ENCODE measurements around the gene ANO6.

The ANO6 gene

GRCh38 chr12:45426294-45426693 is 210.4 kb downstream of the ANO6 start:
- H3K36me3 Mint-ChIP-seq: peaks cover 37% of the 10 kb centered on the region
- no peak overlapping the region for H3K27ac Mint-ChIP-seq
- H3K4me3 Mint-ChIP-seq: no peak overlapping the region

GRCh38 chr12:45427042-45427441 is 211.1 kb downstream of the ANO6 start:
- Mint-ChIP-seq H3K9me3 (no peaks in the 10 kb centered on the region), H3K4me3 (no peak overlapping the region), H3K4me1 (no peaks in the 10 kb centered on the region), H3K27me3 (no peaks in the 10 kb centered on the region), H3K27ac (no peak overlapping the region), H3K36me3 (peaks cover 32% of the 10 kb centered on the region)

More at GRCh38 chr12:45426294-45426693, 210.4 kb downstream of the ANO6 start:
- Mint-ChIP-seq H3K9me3 (no peaks in the 10 kb centered on the region), H3K27me3 (no peaks in the 10 kb centered on the region), H3K4me1 (no peaks in the 10 kb centered on the region)

DNA sequence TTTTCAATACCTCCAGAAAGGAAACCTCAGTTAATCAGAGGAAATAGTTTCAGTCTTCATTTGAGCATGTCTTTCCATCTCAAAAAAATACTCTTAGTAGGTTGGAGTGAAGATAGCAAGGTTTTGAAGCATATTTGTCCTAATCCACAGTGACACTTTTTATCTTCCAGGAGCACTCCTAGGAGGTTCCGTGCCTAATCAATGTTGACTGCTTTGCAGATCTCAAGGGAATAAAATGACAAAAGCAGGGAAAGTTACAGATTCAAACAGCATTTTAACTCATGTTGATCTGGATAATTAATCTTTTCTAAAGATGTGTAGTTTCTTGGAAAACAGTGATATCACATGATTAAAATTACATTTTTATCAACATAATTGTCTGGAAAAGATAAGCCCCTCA is 213.9 kb downstream of the ANO6 start:
- Mint-ChIP-seq H3K27ac (no peak overlapping the region), H3K27me3 (no peaks in the 10 kb centered on the region), H3K4me3 (no peak overlapping the region), H3K9me3 (no peaks in the 10 kb centered on the region), H3K36me3 (peaks cover 24% of the 10 kb centered on the region), H3K4me1 (no peaks in the 10 kb centered on the region)

DNA sequence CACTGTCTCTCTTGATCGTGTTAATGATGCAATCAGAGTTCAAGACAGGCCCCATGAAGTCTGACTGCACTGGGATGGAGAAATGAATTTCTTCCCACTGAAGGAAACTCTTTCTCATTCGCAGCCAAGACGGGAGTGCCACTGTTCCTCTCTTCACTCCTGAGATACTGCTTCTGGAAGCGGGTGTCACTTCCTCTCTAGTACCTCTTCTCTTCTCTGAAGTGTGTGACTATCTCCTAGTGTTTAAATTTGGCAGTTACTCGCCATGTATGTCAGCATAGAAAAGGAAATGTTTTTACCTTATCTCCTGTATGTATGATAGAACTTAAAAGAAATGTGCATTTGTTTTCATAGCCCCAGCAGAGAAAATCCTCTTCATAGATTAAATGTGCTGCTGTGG is 215.2 kb downstream of the ANO6 start:
- Mint-ChIP-seq H3K4me3 (no peak overlapping the region), H3K9me3 (no peaks in the 10 kb centered on the region), H3K27me3 (no peaks in the 10 kb centered on the region), H3K27ac (no peak overlapping the region), H3K4me1 (no peaks in the 10 kb centered on the region), H3K36me3 (peaks cover 19% of the 10 kb centered on the region)

GRCh38 chr12:45432710-45433109 is 216.8 kb downstream of the ANO6 start:
- Mint-ChIP-seq H3K4me3 (no peak overlapping the region), H3K27ac (no peak overlapping the region), H3K9me3 (no peaks in the 10 kb centered on the region), H3K27me3 (no peaks in the 10 kb centered on the region), H3K36me3 (peaks cover 6% of the 10 kb centered on the region), H3K4me1 (no peaks in the 10 kb centered on the region)

- Mint-ChIP-seq H3K27me3 (no peaks in the 10 kb centered on the region), H3K9me3 (no peaks in the 10 kb centered on the region), H3K4me1 (no peaks in the 10 kb centered on the region), H3K27ac (no peak overlapping the region), H3K36me3 (peaks cover 6% of the 10 kb centered on the region), H3K4me3 (no peak overlapping the region)
These were observed 217.6 kb downstream of the ANO6 start for GRCh38 chr12:45433441-45433868.

DNA sequence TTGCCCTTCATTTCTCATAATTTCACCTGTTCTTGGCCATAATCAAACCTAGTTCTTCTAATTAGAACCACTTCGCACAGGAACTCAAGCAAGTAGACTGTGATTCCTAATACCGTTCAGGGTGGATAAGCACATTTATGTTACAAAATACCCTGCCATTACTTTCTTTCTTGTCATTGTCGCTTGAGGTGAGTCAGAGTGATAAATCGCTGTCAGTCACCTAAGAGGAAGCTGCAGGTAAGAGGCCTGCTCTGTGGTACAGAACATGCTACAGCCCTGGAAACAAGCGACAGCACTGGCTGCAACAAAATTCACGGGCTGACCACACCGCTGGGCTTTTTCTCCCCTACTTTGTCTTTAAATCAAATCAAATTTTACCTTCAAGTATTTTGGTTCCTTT is 218.2 kb downstream of the ANO6 start:
- Mint-ChIP-seq H3K4me1 (no peaks in the 10 kb centered on the region), H3K9me3 (no peaks in the 10 kb centered on the region), H3K4me3 (no peak overlapping the region), H3K27ac (no peak overlapping the region), H3K36me3 (peaks cover 3% of the 10 kb centered on the region), H3K27me3 (no peaks in the 10 kb centered on the region)

DNA sequence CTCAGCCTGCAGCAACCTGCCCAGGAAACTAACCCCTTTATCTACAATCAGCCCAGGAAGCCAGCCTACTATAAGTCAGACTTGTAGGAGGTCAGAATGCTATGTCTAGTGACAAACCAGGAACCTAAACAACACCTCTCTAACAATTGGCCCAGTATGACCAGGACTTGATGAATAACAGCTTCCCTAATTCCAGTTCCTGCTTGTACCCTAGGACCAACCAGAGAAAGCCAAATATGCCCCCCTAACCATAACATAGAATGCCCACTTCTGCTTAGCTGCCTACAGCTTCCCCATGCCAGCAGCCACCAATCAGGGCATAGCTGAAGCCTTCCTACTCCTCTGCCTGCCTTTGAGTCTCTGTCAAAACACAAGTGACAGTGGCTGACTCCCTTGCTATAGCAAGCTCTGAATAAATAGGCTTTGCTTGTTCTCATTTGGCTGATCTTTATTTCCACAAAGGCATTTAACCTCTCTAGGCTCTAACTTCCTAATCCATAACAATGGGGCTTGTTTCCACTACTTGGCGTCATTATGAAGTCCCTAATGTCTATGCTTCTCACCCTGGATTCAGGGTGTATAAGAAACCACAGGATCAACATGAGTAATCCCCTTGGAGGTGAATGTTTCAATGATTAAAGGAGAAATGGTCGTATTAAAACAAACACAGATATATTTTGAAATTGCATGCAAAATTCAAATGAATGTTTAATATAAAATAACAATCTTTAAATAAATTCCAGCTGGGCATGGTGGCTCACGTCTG is 220.2 kb downstream of the ANO6 start:
- no peak overlapping the region for H3K4me3 Mint-ChIP-seq
- H3K36me3 Mint-ChIP-seq: no peaks in the 10 kb centered on the region
- no peaks in the 10 kb centered on the region for H3K4me1 Mint-ChIP-seq
- H3K27ac Mint-ChIP-seq: no peak overlapping the region
- peaks cover 1% of the 10 kb centered on the region for H3K27me3 Mint-ChIP-seq
- H3K9me3 Mint-ChIP-seq: peaks cover 1% of the 10 kb centered on the region

- Mint-ChIP-seq H3K27me3 (peaks cover 1% of the 10 kb centered on the region), H3K36me3 (peaks cover 5% of the 10 kb centered on the region), H3K4me3 (no peak overlapping the region), H3K9me3 (peaks cover 12% of the 10 kb centered on the region), H3K27ac (no peak overlapping the region), H3K4me1 (no peaks in the 10 kb centered on the region)
These were observed 223.1 kb downstream of the ANO6 start for GRCh38 chr12:45439039-45439438.

DNA sequence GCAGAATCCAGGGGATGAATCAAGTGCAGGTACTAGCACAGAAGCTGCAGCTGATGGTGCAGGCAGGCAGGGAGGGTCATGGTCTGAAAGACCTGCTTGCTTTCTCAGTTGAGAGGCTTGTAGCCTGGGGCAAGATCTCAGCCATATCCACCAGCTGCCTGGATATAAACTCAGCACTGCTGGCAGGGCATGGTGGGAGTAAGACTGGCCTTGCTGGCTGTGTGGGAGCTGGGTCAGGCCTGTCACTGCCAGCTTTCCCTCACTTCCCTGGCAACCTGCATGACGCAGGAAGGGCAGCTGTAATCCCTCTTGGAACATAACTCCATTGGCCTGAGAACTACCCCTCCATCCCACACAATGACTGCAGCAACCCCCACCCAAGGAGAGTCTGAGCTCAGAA is 230.1 kb downstream of the ANO6 start:
- Mint-ChIP-seq H3K9me3 (peaks cover 21% of the 10 kb centered on the region), H3K27ac (no peak overlapping the region), H3K36me3 (peaks cover 5% of the 10 kb centered on the region), H3K4me1 (no peaks in the 10 kb centered on the region), H3K27me3 (peaks cover 2% of the 10 kb centered on the region), H3K4me3 (no peak overlapping the region)

DNA sequence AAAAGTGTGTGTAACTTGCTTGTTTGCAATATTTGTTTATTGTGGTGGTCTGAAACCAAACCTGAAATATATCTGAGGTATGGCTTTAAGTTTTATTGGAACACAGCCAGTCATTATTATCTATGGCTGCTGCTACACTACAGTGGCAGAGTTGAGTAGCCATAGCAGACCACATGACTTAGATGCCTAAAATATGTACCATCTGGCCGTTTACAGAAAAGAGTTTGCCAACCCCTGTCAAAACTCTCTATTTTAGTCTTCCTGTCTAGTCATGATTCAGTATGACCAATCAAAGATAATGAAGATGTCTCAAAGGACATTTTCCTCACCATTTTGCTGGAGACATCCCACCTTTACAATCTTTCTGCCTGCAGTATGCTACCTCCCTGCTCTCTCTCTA is 242.3 kb downstream of the ANO6 start:
- Mint-ChIP-seq H3K4me1 (no peaks in the 10 kb centered on the region), H3K36me3 (no peaks in the 10 kb centered on the region), H3K27me3 (peaks cover 3% of the 10 kb centered on the region), H3K27ac (no peak overlapping the region), H3K9me3 (no peaks in the 10 kb centered on the region), H3K4me3 (no peak overlapping the region)

GRCh38 chr12:45458854-45459807 is 243.2 kb downstream of the ANO6 start:
- Mint-ChIP-seq H3K36me3 (no peaks in the 10 kb centered on the region), H3K27ac (no peak overlapping the region), H3K9me3 (no peaks in the 10 kb centered on the region), H3K4me3 (no peak overlapping the region), H3K4me1 (no peaks in the 10 kb centered on the region), H3K27me3 (peaks cover 3% of the 10 kb centered on the region)

DNA sequence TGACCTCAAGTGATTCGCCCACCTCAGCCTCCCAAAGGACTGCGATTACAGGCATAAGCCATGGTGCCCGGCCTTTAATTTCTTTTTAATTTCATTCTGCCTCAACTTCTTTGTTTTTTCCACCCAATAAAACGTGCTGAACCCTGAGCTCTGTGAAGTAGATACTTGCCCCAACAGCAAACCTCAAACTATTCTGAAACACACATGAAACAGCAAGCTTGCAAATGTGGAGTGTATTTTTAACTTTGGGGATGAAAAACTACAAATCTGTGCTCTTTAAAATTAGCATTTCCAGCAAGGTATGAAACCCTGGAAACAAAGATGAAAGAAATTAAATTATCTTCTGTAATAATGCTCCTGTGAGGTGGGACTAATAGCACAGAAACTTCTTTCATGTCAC is 246.6 kb downstream of the ANO6 start:
- H3K4me3 Mint-ChIP-seq: no peak overlapping the region
- no peaks in the 10 kb centered on the region for H3K4me1 Mint-ChIP-seq
- no peaks in the 10 kb centered on the region for H3K9me3 Mint-ChIP-seq
- no peaks in the 10 kb centered on the region for H3K36me3 Mint-ChIP-seq
- H3K27ac Mint-ChIP-seq: no peak overlapping the region
- H3K27me3 Mint-ChIP-seq: peaks cover 3% of the 10 kb centered on the region

DNA sequence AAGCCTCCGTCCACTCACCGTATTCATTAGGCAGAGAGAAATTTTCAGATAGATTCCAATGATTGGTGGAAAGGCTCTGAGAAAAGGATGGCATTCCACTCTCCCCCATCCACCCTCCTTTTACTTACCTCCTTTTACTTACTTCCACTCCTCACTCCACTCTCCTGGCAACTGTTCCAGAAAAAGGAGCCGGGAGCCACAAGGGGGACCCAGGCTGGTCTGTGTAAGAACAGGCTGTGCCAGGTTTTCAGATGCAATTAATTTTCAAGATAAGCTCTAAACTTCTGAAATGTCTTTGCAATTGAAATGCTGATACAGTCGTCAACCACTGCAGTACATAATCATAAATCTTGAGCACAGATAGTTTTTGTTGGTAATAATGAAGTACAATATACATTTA is 248.8 kb downstream of the ANO6 start:
- Mint-ChIP-seq H3K36me3 (no peaks in the 10 kb centered on the region), H3K4me3 (no peak overlapping the region), H3K27me3 (peaks cover 3% of the 10 kb centered on the region), H3K27ac (no peak overlapping the region), H3K9me3 (no peaks in the 10 kb centered on the region), H3K4me1 (peaks cover 5% of the 10 kb centered on the region)

- no peaks in the 10 kb centered on the region for H3K27me3 Mint-ChIP-seq
- no peaks in the 10 kb centered on the region for H3K9me3 Mint-ChIP-seq
- peaks cover 13% of the 10 kb centered on the region for H3K4me1 Mint-ChIP-seq
- no peak overlapping the region for H3K4me3 Mint-ChIP-seq
- no peak overlapping the region for H3K27ac Mint-ChIP-seq
- H3K36me3 Mint-ChIP-seq: no peaks in the 10 kb centered on the region
These were observed 253.1 kb downstream of the ANO6 start for GRCh38 chr12:45468751-45469615.
